HEK293 (cell line): ENCODE data around the gene GPAM.

Experiments
- CTCF ChIA-PET: fragments of 350-600 bp; formaldehyde crosslinking; extraction: SDS; loops from one replicate; lab custom pipeline; 2021; ENCODE audit warnings: antibody characterized with exemption; lab: Yijun Ruan, JAX
- POLR2A ChIA-PET: fragments of 300-600 bp; formaldehyde crosslinking; extraction: SDS; loops from one replicate; lab custom pipeline; 2020; ENCODE audit warnings: antibody characterized with exemption, inconsistent platforms; lab: Yijun Ruan, JAX
- H3K27ac ChIP-seq: fragments of 200-500 bp; sonication (Bioruptor generic); 2 replicates; pipeline ENCODE4 v1.5.1; 2014; ENCODE audit warnings: low read depth, low read length, control low read depth, inconsistent platforms; ENCODE audit errors: extremely low read depth
- H3K36me3 ChIP-seq, 2 experiments: fragments of 200-500 bp in 1 of 2; sonication (Bioruptor generic) in 1 of 2; 1 replicate in 1 of 2; 2 replicates in 1 of 2; pipeline ENCODE4 v1.5.1; 2014 to 2017; ENCODE audit warnings: inconsistent platforms in 2 of 2, low read length in 2 of 2; ENCODE audit not compliant: control insufficient read depth in 2 of 2, insufficient read depth in 1 of 2
- H3K4me1 ChIP-seq: fragments of 200-500 bp; sonication (Bioruptor generic); 2 replicates; pipeline ENCODE4 v1.5.1; 2014; ENCODE audit warnings: mild to moderate bottlenecking, low read length, inconsistent platforms; ENCODE audit not compliant: control insufficient read depth, insufficient read depth
- H3K4me3 ChIP-seq: 2 replicates; pipeline ENCODE4 v1.5.1; 2011; ENCODE audit warnings: low read depth, mild to moderate bottlenecking, control low read depth, low read length, moderate library complexity
- H3K9me3 ChIP-seq: fragments of 200-500 bp; sonication (Bioruptor generic); 2 replicates; pipeline ENCODE4 v1.5.1; 2014; ENCODE audit warnings: low read depth, low read length, inconsistent platforms; ENCODE audit not compliant: control insufficient read depth, insufficient read depth
- KLF10 ChIP-seq: fragments of 450-650 bp; IDR thresholded peaks from 2 replicates; pipeline ENCODE4 v1.5.1; 2018; ENCODE audit warnings: missing biosample characterization, mild to moderate bottlenecking, missing genetic modification characterization
- KLF9 ChIP-seq: fragments of 450-650 bp; formaldehyde crosslinking; IDR thresholded peaks from 2 replicates; pipeline ENCODE4 v1.5.1; 2016; ENCODE audit warnings: missing biosample characterization, missing genetic modification characterization, low read depth
- MYNN ChIP-seq: fragments of 450-650 bp; formaldehyde crosslinking; IDR thresholded peaks from 2 replicates; pipeline ENCODE4 v1.5.1; 2016; ENCODE audit warnings: missing biosample characterization, missing genetic modification characterization, borderline replicate concordance
- MZF1 ChIP-seq: fragments of 450-650 bp; formaldehyde crosslinking; IDR thresholded peaks from 2 replicates; pipeline ENCODE4 v1.5.1; 2017; ENCODE audit warnings: missing biosample characterization, missing genetic modification characterization, borderline replicate concordance
- ZBTB17 ChIP-seq: fragments of 450-650 bp; formaldehyde crosslinking; IDR thresholded peaks from 2 replicates; pipeline ENCODE4 v1.5.1; 2016; ENCODE audit warnings: missing biosample characterization, missing genetic modification characterization
- ZBTB8A ChIP-seq: fragments of 450-650 bp; formaldehyde crosslinking; IDR thresholded peaks from 2 replicates; pipeline ENCODE4 v1.5.1; 2016; ENCODE audit warnings: missing biosample characterization, missing genetic modification characterization
- ZNF133 ChIP-seq: fragments of 450-650 bp; formaldehyde crosslinking; IDR thresholded peaks from 2 replicates; pipeline ENCODE4 v1.5.1; 2016; ENCODE audit warnings: missing biosample characterization, missing genetic modification characterization
- ZNF169 ChIP-seq: fragments of 450-650 bp; formaldehyde crosslinking; IDR thresholded peaks from 2 replicates; pipeline ENCODE4 v1.5.1; 2016; ENCODE audit warnings: missing biosample characterization, missing genetic modification characterization
- ZNF292 ChIP-seq: fragments of 450-650 bp; formaldehyde crosslinking; IDR thresholded peaks from 2 replicates; pipeline ENCODE4 v1.5.1; 2016; ENCODE audit warnings: low read depth, missing biosample characterization, missing genetic modification characterization, borderline replicate concordance
- ZNF510 ChIP-seq: fragments of 450-650 bp; formaldehyde crosslinking; IDR thresholded peaks from 2 replicates; pipeline ENCODE4 v1.5.1; 2018; ENCODE audit warnings: mild to moderate bottlenecking, missing genetic modification characterization, missing biosample characterization; ENCODE audit not compliant: insufficient replicate concordance
- ZNF521 ChIP-seq: fragments of 450-650 bp; formaldehyde crosslinking; IDR thresholded peaks from 2 replicates; pipeline ENCODE4 v1.5.1; 2017; ENCODE audit warnings: missing biosample characterization, mild to moderate bottlenecking, missing genetic modification characterization
- ZNF530 ChIP-seq: fragments of 450-650 bp; formaldehyde crosslinking; IDR thresholded peaks from 2 replicates; pipeline ENCODE4 v1.5.1; 2016; ENCODE audit warnings: low read depth, missing biosample characterization, missing genetic modification characterization
- ZNF555 ChIP-seq: fragments of 450-650 bp; formaldehyde crosslinking; conservative IDR thresholded peaks from 2 replicates; pipeline ENCODE4 v1.5.1; 2017; ENCODE audit warnings: missing biosample characterization, mild to moderate bottlenecking, missing genetic modification characterization, inconsistent platforms
- ZNF561 ChIP-seq: fragments of 450-650 bp; IDR thresholded peaks from 2 replicates; pipeline ENCODE4 v1.5.1; 2018; ENCODE audit warnings: missing biosample characterization, missing genetic modification characterization, borderline replicate concordance
- ZNF571 ChIP-seq: fragments of 450-650 bp; formaldehyde crosslinking; IDR thresholded peaks from 2 replicates; pipeline ENCODE4 v1.5.0; 2017; ENCODE audit warnings: missing biosample characterization, missing genetic modification characterization
- ZNF600 ChIP-seq: fragments of 450-650 bp; formaldehyde crosslinking; IDR thresholded peaks from 2 replicates; pipeline ENCODE4 v1.5.1; 2016; ENCODE audit warnings: missing biosample characterization, missing genetic modification characterization
- ZNF621 ChIP-seq: fragments of 450-650 bp; formaldehyde crosslinking; IDR thresholded peaks from 2 replicates; pipeline ENCODE4 v1.5.1; 2017; ENCODE audit warnings: missing biosample characterization, missing genetic modification characterization
- ZNF677 ChIP-seq: fragments of 450-650 bp; IDR thresholded peaks from 2 replicates; pipeline ENCODE4 v1.5.0; 2018; ENCODE audit warnings: missing biosample characterization, mild to moderate bottlenecking, missing genetic modification characterization, moderate library complexity
- ZNF701 ChIP-seq: fragments of 450-650 bp; formaldehyde crosslinking; IDR thresholded peaks from 2 replicates; pipeline ENCODE4 v1.5.1; 2016; ENCODE audit warnings: missing biosample characterization, missing genetic modification characterization
- ZNF747 ChIP-seq: fragments of 450-650 bp; formaldehyde crosslinking; IDR thresholded peaks from 2 replicates; pipeline ENCODE4 v1.5.1; 2016; ENCODE audit warnings: missing biosample characterization, missing genetic modification characterization
- ZNF76 ChIP-seq: fragments of 450-650 bp; formaldehyde crosslinking; IDR thresholded peaks from 2 replicates; pipeline ENCODE4; 2016; ENCODE audit warnings: low read depth, missing biosample characterization, missing genetic modification characterization, borderline replicate concordance
- ZNF768 ChIP-seq: fragments of 450-650 bp; formaldehyde crosslinking; IDR thresholded peaks from 2 replicates; pipeline ENCODE4 v1.5.1; 2018; ENCODE audit warnings: missing biosample characterization, mild to moderate bottlenecking, missing genetic modification characterization
- TF ChIP-seq, protein P1 (sequence below): fragments of 450-650 bp; formaldehyde crosslinking; IDR thresholded peaks from 2 replicates; pipeline ENCODE4 v1.5.1; 2017; ENCODE audit warnings: missing biosample characterization, missing genetic modification characterization
- TF ChIP-seq, protein P2 (sequence below): fragments of 450-650 bp; formaldehyde crosslinking; IDR thresholded peaks from 2 replicates; pipeline ENCODE4 v1.5.1; 2016; ENCODE audit warnings: missing biosample characterization, missing genetic modification characterization
- TF ChIP-seq, protein P3 (sequence below): fragments of 450-650 bp; formaldehyde crosslinking; IDR thresholded peaks from 2 replicates; pipeline ENCODE4 v1.5.1; 2017; ENCODE audit warnings: missing biosample characterization, missing genetic modification characterization
- TF ChIP-seq, protein P4 (sequence below): sonication (generic); formaldehyde crosslinking; IDR thresholded peaks from 2 replicates; pipeline ENCODE4 v1.8.1; 2022; ENCODE audit warnings: mild to moderate bottlenecking, moderate library complexity, missing genetic modification reagents
- TF ChIP-seq, protein P5 (sequence below): fragments of 450-650 bp; formaldehyde crosslinking; IDR thresholded peaks from 2 replicates; pipeline ENCODE4 v1.5.1; 2016; ENCODE audit warnings: missing biosample characterization, missing genetic modification characterization

The GPAM gene

GRCh38 chr10:112216966-112217365 lies 33.4 kb upstream of the GPAM start:
- POLR2A ChIA-PET, result no interaction called here
- Histone ChIP-seq H3K9me3 (no peaks in the 10 kb centered on the region), H3K36me3 (no peaks in the 10 kb centered on the region), H3K4me3 (no peak overlapping the region), H3K27ac (no peak overlapping the region), H3K4me1 (no peaks in the 10 kb centered on the region)
- CTCF ChIA-PET, result no interaction called here
- TF ChIP-seq KLF9 (tag by site-specific recombination) (no peak), ZNF571 (tag by site-specific recombination) (no peak), ZNF530 (no peak), ZNF600 (tag by site-specific recombination) (no peak), ZNF292 (tag by site-specific recombination) (no peak), ZNF76 (tag by site-specific recombination) (no peak), MYNN (tag by site-specific recombination) (no peak), ZNF747 (tag by site-specific recombination) (no peak), ZNF677 (tag by site-specific recombination) (no peak), ZNF133 (no peak), ZNF768 (tag by site-specific recombination) (no peak), ZBTB17 (no peak), ZBTB8A (no peak), ZNF561 (tag by site-specific recombination) (no peak), KLF10 (tag by site-specific recombination) (no peak)
- TF ChIP-seq, protein P1, sequence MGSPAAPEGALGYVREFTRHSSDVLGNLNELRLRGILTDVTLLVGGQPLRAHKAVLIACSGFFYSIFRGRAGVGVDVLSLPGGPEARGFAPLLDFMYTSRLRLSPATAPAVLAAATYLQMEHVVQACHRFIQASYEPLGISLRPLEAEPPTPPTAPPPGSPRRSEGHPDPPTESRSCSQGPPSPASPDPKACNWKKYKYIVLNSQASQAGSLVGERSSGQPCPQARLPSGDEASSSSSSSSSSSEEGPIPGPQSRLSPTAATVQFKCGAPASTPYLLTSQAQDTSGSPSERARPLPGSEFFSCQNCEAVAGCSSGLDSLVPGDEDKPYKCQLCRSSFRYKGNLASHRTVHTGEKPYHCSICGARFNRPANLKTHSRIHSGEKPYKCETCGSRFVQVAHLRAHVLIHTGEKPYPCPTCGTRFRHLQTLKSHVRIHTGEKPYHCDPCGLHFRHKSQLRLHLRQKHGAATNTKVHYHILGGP (tag by site-specific recombination), result no peak
- TF ChIP-seq, protein P2, sequence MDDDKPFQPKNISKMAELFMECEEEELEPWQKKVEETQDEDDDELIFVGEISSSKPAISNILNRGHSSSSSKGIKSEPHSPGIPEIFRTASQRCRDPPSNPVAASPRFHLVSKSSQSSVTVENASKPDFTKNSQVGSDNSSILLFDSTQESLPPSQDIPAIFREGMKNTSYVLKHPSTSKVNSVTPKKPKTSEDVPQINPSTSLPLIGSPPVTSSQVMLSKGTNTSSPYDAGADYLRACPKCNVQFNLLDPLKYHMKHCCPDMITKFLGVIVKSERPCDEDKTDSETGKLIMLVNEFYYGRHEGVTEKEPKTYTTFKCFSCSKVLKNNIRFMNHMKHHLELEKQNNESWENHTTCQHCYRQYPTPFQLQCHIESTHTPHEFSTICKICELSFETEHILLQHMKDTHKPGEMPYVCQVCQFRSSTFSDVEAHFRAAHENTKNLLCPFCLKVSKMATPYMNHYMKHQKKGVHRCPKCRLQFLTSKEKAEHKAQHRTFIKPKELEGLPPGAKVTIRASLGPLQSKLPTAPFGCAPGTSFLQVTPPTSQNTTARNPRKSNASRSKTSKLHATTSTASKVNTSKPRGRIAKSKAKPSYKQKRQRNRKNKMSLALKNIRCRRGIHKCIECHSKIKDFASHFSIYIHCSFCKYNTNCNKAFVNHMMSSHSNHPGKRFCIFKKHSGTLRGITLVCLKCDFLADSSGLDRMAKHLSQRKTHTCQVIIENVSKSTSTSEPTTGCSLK (tag by site-specific recombination), result no peak

GRCh38 chr10:112216151-112216550 lies 32.6 kb upstream of the GPAM start:
- Histone ChIP-seq H3K4me3 (no peak overlapping the region), H3K9me3 (no peaks in the 10 kb centered on the region), H3K4me1 (no peaks in the 10 kb centered on the region), H3K36me3 (no peaks in the 10 kb centered on the region), H3K27ac (no peak overlapping the region)
- POLR2A ChIA-PET, result no interaction called here
- CTCF ChIA-PET, result interaction anchor here (1.2 kb wide), 1 partner anchor 91 kb away, joined by 3 read pairs; no protein-coding TSS in a partner anchor
- TF ChIP-seq, protein P3, sequence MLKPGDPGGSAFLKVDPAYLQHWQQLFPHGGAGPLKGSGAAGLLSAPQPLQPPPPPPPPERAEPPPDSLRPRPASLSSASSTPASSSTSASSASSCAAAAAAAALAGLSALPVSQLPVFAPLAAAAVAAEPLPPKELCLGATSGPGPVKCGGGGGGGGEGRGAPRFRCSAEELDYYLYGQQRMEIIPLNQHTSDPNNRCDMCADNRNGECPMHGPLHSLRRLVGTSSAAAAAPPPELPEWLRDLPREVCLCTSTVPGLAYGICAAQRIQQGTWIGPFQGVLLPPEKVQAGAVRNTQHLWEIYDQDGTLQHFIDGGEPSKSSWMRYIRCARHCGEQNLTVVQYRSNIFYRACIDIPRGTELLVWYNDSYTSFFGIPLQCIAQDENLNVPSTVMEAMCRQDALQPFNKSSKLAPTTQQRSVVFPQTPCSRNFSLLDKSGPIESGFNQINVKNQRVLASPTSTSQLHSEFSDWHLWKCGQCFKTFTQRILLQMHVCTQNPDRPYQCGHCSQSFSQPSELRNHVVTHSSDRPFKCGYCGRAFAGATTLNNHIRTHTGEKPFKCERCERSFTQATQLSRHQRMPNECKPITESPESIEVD (tag by site-specific recombination), result no peak
- TF ChIP-seq MZF1 (tag by site-specific recombination), result no peak
- TF ChIP-seq ZNF510 (tag by site-specific recombination), result no peak
- TF ChIP-seq, protein P2 (tag by site-specific recombination), result no peak
- TF ChIP-seq, protein P4, sequence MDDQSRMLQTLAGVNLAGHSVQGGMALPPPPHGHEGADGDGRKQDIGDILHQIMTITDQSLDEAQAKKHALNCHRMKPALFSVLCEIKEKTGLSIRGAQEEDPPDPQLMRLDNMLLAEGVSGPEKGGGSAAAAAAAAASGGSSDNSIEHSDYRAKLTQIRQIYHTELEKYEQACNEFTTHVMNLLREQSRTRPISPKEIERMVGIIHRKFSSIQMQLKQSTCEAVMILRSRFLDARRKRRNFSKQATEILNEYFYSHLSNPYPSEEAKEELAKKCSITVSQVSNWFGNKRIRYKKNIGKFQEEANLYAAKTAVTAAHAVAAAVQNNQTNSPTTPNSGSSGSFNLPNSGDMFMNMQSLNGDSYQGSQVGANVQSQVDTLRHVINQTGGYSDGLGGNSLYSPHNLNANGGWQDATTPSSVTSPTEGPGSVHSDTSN (CRISPR knock-in tag), result no peak
- TF ChIP-seq KLF9 (tag by site-specific recombination), result no peak
- no peak for TF ChIP-seq ZNF555 (tag by site-specific recombination)
- no peak for TF ChIP-seq ZNF701 (tag by site-specific recombination)
- no peak for TF ChIP-seq ZNF169
- TF ChIP-seq ZNF521 (tag by site-specific recombination), result no peak
- TF ChIP-seq, protein P5, sequence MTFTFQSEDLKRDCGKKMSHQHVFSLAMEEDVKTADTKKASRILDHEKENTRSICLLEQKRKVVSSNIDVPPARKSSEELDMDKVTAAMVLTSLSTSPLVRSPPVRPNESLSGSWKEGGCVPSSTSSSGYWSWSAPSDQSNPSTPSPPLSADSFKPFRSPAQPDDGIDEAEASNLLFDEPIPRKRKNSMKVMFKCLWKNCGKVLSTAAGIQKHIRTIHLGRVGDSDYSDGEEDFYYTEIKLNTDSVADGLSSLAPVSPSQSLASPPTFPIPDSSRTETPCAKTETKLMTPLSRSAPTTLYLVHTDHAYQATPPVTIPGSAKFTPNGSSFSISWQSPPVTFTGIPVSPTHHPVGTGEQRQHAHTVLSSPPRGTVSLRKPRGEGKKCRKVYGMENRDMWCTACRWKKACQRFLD, result no peak
- TF ChIP-seq ZNF621 (tag by site-specific recombination), result no peak
- TF ChIP-seq ZNF747 (tag by site-specific recombination), result no peak
